ENCODE results near the gene TOM1L1.
A peak's percentile ranks its signal among the peaks of the same experiment; 100 is the strongest.

Gene TOM1L1

DNA sequence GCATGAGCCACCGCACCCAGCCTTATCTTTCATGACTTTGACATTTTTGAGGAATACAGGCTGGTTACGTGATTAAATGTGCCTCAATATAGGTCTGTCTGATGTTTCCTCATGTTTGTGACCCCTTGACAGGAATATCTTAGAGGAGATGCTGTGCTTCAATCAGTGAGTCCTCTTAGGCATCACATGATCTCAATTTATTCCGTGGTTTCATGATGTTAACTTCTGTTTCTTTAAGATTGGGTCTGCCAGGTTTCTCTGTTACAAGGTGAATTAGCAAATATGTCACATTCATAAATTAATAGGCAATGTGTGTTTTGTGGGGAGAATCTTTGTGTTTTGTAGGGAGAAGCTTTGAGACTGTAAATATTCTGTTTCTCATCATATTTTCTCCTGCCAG is 71.2 kb downstream of the TOM1L1 start:
- no peaks in the 10 kb centered on the region for H3K9me3 ChIP-seq (ENCODE audit: control insufficient read depth, insufficient read depth, low read depth, low read length)
- TF ChIP-seq ZBTB11 (tag by site-specific recombination; conservative IDR thresholded peaks at IDR 0.05; ENCODE audit: low read depth), result no peak
- ChIA-PET CTCF (no interaction called here), POLR2A (no interaction called here)
- H3K4me3 ChIP-seq (ENCODE audit: low read depth, low read length), result no peak overlapping the region
- no peak overlapping the region for H3K27ac ChIP-seq (ENCODE audit: extremely low read depth, low read depth, low read length)
- no peaks in the 10 kb centered on the region for H3K36me3 ChIP-seq (ENCODE audit: control insufficient read depth in 2 of 2, insufficient read depth in 1 of 2, low read length in 2 of 2)
- no peaks in the 10 kb centered on the region; the same call in 1 of the 2 replicates for H3K4me1 ChIP-seq (ENCODE audit: control insufficient read depth, insufficient read depth, low read length)

DNA sequence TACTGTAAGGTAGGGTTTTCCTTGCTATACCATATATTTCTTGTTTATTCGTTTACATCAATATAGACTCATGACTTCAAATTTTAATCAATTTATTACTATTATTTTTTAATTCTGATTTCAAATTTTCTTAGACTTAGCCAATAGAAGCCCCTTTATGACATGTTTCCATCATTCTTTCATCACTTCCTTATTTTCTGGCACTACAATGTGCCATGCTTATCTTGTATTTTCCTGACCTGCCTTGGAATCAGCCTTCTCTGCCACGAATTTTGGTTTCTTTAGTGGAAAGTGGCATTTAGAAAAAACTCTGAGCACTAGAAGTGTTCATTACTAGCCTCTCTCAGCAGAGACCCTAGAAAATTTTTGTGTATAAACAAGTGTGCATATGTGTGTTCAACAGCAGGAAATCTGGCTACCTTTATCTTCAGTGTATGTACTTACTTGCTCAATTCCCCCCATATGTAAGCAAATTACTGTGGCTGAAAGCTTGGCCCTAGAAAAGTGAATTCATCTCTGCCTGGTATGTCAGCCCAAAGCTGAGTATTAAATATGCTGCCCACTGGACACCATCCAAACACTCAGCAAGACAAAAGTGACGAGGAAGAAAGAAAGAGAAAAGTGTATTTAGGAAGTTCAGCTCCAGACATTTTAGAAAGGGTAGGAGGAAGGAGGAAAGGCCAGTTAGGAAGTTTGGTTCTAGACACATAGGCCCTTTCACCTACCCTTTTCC is 71.9 kb downstream of the TOM1L1 start:
- Histone ChIP-seq H3K4me3 (ENCODE audit: low read depth, low read length) (no peak overlapping the region), H3K27ac (ENCODE audit: extremely low read depth, low read depth, low read length) (no peak overlapping the region), H3K4me1 (ENCODE audit: control insufficient read depth, insufficient read depth, low read length) (no peaks in the 10 kb centered on the region; the same call in 1 of the 2 replicates), H3K9me3 (ENCODE audit: control insufficient read depth, insufficient read depth, low read depth, low read length) (no peaks in the 10 kb centered on the region), H3K36me3 (ENCODE audit: control insufficient read depth in 2 of 2, insufficient read depth in 1 of 2, low read length in 2 of 2) (no peaks in the 10 kb centered on the region)
- ChIA-PET CTCF (interaction anchor here (1.4 to 2.8 kb wide), 3 partner anchors 13 to 385 kb away, joined by 5 to 18 read pairs (median 5); no protein-coding TSS in a partner anchor), POLR2A (no interaction called here)
- TF ChIP-seq YY1 (tag by site-specific recombination; IDR thresholded peaks at IDR 0.05) (no peak), ZNF391 (tag by site-specific recombination; IDR thresholded peaks at IDR 0.05; ENCODE audit: borderline replicate concordance, low read depth) (no peak), PRDM1 (tag by site-specific recombination; IDR thresholded peaks at IDR 0.05) (0 out of 2 replicates have a peak, but pooled peaks have one; percentile 9), ZNF521 (tag by site-specific recombination; IDR thresholded peaks at IDR 0.05) (no peak)

- TF ChIP-seq, protein P1, sequence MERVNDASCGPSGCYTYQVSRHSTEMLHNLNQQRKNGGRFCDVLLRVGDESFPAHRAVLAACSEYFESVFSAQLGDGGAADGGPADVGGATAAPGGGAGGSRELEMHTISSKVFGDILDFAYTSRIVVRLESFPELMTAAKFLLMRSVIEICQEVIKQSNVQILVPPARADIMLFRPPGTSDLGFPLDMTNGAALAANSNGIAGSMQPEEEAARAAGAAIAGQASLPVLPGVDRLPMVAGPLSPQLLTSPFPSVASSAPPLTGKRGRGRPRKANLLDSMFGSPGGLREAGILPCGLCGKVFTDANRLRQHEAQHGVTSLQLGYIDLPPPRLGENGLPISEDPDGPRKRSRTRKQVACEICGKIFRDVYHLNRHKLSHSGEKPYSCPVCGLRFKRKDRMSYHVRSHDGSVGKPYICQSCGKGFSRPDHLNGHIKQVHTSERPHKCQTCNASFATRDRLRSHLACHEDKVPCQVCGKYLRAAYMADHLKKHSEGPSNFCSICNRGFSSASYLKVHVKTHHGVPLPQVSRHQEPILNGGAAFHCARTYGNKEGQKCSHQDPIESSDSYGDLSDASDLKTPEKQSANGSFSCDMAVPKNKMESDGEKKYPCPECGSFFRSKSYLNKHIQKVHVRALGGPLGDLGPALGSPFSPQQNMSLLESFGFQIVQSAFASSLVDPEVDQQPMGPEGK (tag by site-specific recombination; IDR thresholded peaks at IDR 0.05), result no peak
- no peak for TF ChIP-seq HOXD13 (CRISPR knock-in tag; IDR thresholded peaks at IDR 0.05; ENCODE audit: borderline replicate concordance)
- TF ChIP-seq RBAK (tag by site-specific recombination; IDR thresholded peaks at IDR 0.05), result no peak
- no peak for TF ChIP-seq ZNF292 (tag by site-specific recombination; IDR thresholded peaks at IDR 0.05; ENCODE audit: borderline replicate concordance, low read depth)
- TF ChIP-seq ZNF423 (tag by site-specific recombination; IDR thresholded peaks at IDR 0.05), result no peak
- no peak for TF ChIP-seq FEZF1 (tag by site-specific recombination; IDR thresholded peaks at IDR 0.05)
- Histone ChIP-seq H3K36me3 (ENCODE audit: control insufficient read depth in 2 of 2, insufficient read depth in 1 of 2, low read length in 2 of 2) (no peaks in the 10 kb centered on the region), H3K4me3 (ENCODE audit: low read depth, low read length) (no peak overlapping the region), H3K4me1 (ENCODE audit: control insufficient read depth, insufficient read depth, low read length) (peaks cover 6% of the 10 kb centered on the region), H3K27ac (ENCODE audit: extremely low read depth, low read depth, low read length) (no peak overlapping the region), H3K9me3 (ENCODE audit: control insufficient read depth, insufficient read depth, low read depth, low read length) (no peaks in the 10 kb centered on the region)
- CTCF ChIA-PET, result interaction anchor here (2.8 kb wide), 1 partner anchor 18 kb away, joined by 18 read pairs; no protein-coding TSS in a partner anchor
- POLR2A ChIA-PET, result no interaction called here
Observed at GRCh38 chr17:54974759-54975158, 74.1 kb downstream of the TOM1L1 start.

- ChIA-PET POLR2A (no interaction called here), CTCF (interaction anchor here (0.9 kb wide), 1 partner anchor 16 kb away, joined by 3 read pairs; no protein-coding TSS in a partner anchor)
- peaks cover 6% of the 10 kb centered on the region for H3K4me1 ChIP-seq (ENCODE audit: control insufficient read depth, insufficient read depth, low read length)
- TF ChIP-seq, protein P2, sequence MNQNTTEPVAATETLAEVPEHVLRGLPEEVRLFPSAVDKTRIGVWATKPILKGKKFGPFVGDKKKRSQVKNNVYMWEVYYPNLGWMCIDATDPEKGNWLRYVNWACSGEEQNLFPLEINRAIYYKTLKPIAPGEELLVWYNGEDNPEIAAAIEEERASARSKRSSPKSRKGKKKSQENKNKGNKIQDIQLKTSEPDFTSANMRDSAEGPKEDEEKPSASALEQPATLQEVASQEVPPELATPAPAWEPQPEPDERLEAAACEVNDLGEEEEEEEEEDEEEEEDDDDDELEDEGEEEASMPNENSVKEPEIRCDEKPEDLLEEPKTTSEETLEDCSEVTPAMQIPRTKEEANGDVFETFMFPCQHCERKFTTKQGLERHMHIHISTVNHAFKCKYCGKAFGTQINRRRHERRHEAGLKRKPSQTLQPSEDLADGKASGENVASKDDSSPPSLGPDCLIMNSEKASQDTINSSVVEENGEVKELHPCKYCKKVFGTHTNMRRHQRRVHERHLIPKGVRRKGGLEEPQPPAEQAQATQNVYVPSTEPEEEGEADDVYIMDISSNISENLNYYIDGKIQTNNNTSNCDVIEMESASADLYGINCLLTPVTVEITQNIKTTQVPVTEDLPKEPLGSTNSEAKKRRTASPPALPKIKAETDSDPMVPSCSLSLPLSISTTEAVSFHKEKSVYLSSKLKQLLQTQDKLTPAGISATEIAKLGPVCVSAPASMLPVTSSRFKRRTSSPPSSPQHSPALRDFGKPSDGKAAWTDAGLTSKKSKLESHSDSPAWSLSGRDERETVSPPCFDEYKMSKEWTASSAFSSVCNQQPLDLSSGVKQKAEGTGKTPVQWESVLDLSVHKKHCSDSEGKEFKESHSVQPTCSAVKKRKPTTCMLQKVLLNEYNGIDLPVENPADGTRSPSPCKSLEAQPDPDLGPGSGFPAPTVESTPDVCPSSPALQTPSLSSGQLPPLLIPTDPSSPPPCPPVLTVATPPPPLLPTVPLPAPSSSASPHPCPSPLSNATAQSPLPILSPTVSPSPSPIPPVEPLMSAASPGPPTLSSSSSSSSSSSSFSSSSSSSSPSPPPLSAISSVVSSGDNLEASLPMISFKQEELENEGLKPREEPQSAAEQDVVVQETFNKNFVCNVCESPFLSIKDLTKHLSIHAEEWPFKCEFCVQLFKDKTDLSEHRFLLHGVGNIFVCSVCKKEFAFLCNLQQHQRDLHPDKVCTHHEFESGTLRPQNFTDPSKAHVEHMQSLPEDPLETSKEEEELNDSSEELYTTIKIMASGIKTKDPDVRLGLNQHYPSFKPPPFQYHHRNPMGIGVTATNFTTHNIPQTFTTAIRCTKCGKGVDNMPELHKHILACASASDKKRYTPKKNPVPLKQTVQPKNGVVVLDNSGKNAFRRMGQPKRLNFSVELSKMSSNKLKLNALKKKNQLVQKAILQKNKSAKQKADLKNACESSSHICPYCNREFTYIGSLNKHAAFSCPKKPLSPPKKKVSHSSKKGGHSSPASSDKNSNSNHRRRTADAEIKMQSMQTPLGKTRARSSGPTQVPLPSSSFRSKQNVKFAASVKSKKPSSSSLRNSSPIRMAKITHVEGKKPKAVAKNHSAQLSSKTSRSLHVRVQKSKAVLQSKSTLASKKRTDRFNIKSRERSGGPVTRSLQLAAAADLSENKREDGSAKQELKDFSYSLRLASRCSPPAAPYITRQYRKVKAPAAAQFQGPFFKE (tag by site-specific recombination; IDR thresholded peaks at IDR 0.05; ENCODE audit: borderline replicate concordance), result no peak
- no peak for TF ChIP-seq ZXDB (tag by site-specific recombination; IDR thresholded peaks at IDR 0.05)
- no peak for TF ChIP-seq ZNF677 (tag by site-specific recombination; IDR thresholded peaks at IDR 0.05)
Observed at GRCh38 chr17:54976316-54976715, 75.7 kb downstream of the TOM1L1 start.

More at GRCh38 chr17:54976316-54976715, 75.7 kb downstream of the TOM1L1 start:
- H3K9me3 ChIP-seq (ENCODE audit: control insufficient read depth, insufficient read depth, low read depth, low read length), result no peaks in the 10 kb centered on the region
- H3K27ac ChIP-seq (ENCODE audit: extremely low read depth, low read depth, low read length), result no peak overlapping the region
- H3K4me3 ChIP-seq (ENCODE audit: low read depth, low read length), result no peak overlapping the region
- no peaks in the 10 kb centered on the region for H3K36me3 ChIP-seq (ENCODE audit: control insufficient read depth in 2 of 2, insufficient read depth in 1 of 2, low read length in 2 of 2)
